Neural cell (in vitro differentiated cells): Measurements from ENCODE around the gene ME2. TPM values are rescaled to one million over a fixed set of nuclear protein-coding genes. Genes with fewer than 3 reads are reported as not detected.
A peak's percentile ranks its signal among the peaks of the same experiment; 100 is the strongest.
"Not testable (repeated sequence)": the region's sequence is repeated elsewhere in the genome, so short reads cannot be mapped to it uniquely, and the experiment has no call there.

Experiments used
- H2AFZ ChIP-seq: fragments of 200-600, 300-800 bp; sonication (generic), shearing (Covaris generic); 2 replicates; pipeline ENCODE4 v1.6.0; 2014; ENCODE audit warnings: low read depth, mild to moderate bottlenecking, antibody characterized with exemption, low read length, moderate library complexity
- H3F3A ChIP-seq: fragments of 200-600 bp; shearing (Covaris generic); 2 replicates; pipeline ENCODE4 v1.6.1; 2016; ENCODE audit warnings: mild to moderate bottlenecking, moderate library complexity, mixed read lengths, antibody characterized with exemption, low read length; ENCODE audit not compliant: insufficient read depth, poor library complexity, severe bottlenecking
- H3K27ac ChIP-seq: fragments of 200-600, 300-800 bp; sonication (generic), shearing (Covaris generic); 2 replicates; pipeline ENCODE4 v1.5.1; 2014; ENCODE audit warnings: mild to moderate bottlenecking, low read length, moderate library complexity
- H3K27me3 ChIP-seq: fragments of 300-800, 200-600 bp; sonication (generic), shearing (Covaris generic); 2 replicates; pipeline ENCODE4 v1.6.0; 2014; ENCODE audit warnings: mild to moderate bottlenecking, low read depth, low read length, moderate library complexity; ENCODE audit not compliant: insufficient read depth
- H3K36me3 ChIP-seq: fragments of 300-800, 200-600 bp; sonication (generic), shearing (Covaris generic); 2 replicates; pipeline ENCODE4 v1.5.1; 2014; ENCODE audit warnings: mild to moderate bottlenecking, antibody characterized with exemption, low read length, moderate library complexity; ENCODE audit not compliant: insufficient read depth
- H3K4me2 ChIP-seq: fragments of 300-800, 200-600 bp; sonication (generic), shearing (Covaris generic); 2 replicates; pipeline ENCODE4 v1.6.0; 2014; ENCODE audit warnings: mild to moderate bottlenecking, low read length
- H3K4me3 ChIP-seq: fragments of 300-800, 200-600 bp; sonication (generic), shearing (Covaris generic); 2 replicates; pipeline ENCODE4 v1.5.1; 2014; ENCODE audit warnings: mild to moderate bottlenecking, low read length, moderate library complexity
- H3K79me2 ChIP-seq: fragments of 200-600 bp; shearing (Covaris generic); replicated peaks from 2 replicates; pipeline ENCODE4 v1.6.0; 2014; ENCODE audit warnings: mild to moderate bottlenecking, low read length, moderate library complexity; ENCODE audit not compliant: insufficient read depth
- H3K9ac ChIP-seq: fragments of 300-800, 200-600 bp; sonication (generic), shearing (Covaris generic); 2 replicates; pipeline ENCODE4 v1.6.1; 2016; ENCODE audit warnings: mild to moderate bottlenecking, low read length, mixed read lengths
- H3K9me2 ChIP-seq: fragments of 200-600 bp; shearing (Covaris generic); 2 replicates; pipeline ENCODE4 v1.6.1; 2016; ENCODE audit warnings: mild to moderate bottlenecking, low read length, mixed read lengths; ENCODE audit not compliant: insufficient read depth
- H3K9me3 ChIP-seq: fragments of 200-600, 300-800 bp; sonication (generic), shearing (Covaris generic); 2 replicates; pipeline ENCODE4 v1.6.1; 2016; ENCODE audit warnings: mild to moderate bottlenecking, mixed run types, low read length, moderate library complexity, mixed read lengths
- H4K20me1 ChIP-seq: fragments of 200-600 bp; shearing (Covaris generic); 2 replicates; pipeline ENCODE4 v1.6.1; 2016; ENCODE audit warnings: mild to moderate bottlenecking, mixed run types; ENCODE audit not compliant: insufficient read depth
- EP300 ChIP-seq: fragments of 450-650 bp; conservative IDR thresholded peaks from 2 replicates; pipeline ENCODE4 v1.6.1; 2014; ENCODE audit warnings: antibody characterized with exemption, mild to moderate bottlenecking, moderate library complexity; ENCODE audit not compliant: poor library complexity, severe bottlenecking
- EZH2 ChIP-seq: fragments of 200-600, 300-800 bp; shearing (Covaris generic), sonication (generic); IDR thresholded peaks from 2 replicates; pipeline ENCODE4 v1.6.1; 2014; ENCODE audit warnings: antibody characterized with exemption, low read length, borderline replicate concordance, mild to moderate bottlenecking; ENCODE audit not compliant: insufficient read depth, poor library complexity, severe bottlenecking
- MXI1 ChIP-seq: fragments of 450-650 bp; conservative IDR thresholded peaks from 2 replicates; pipeline ENCODE4 v1.6.1; 2014; ENCODE audit warnings: antibody characterized with exemption, mild to moderate bottlenecking; ENCODE audit not compliant: poor library complexity, severe bottlenecking
- POLR2AphosphoS5 ChIP-seq: IDR thresholded peaks from 2 replicates; pipeline ENCODE4 v1.6.1; 2012
- RAD21 ChIP-seq: fragments of 450-650 bp; conservative IDR thresholded peaks from 2 replicates; pipeline ENCODE4 v1.6.1; 2014; ENCODE audit warnings: antibody characterized with exemption, mild to moderate bottlenecking, moderate library complexity
- SMC3 ChIP-seq: fragments of 450-650 bp; conservative IDR thresholded peaks from 2 replicates; pipeline ENCODE4 v1.6.1; 2014; ENCODE audit warnings: antibody characterized with exemption, mild to moderate bottlenecking, moderate library complexity; ENCODE audit not compliant: poor library complexity
- TAF1 ChIP-seq: IDR thresholded peaks from 2 replicates; pipeline ENCODE4 v1.6.1; 2012; ENCODE audit warnings: low read depth
- polyA plus RNA-seq: library from polyadenylated mRNA; depleted of rRNA; stranded (reverse); fragments of >200 nt; gene quantifications from 2 replicates; pipeline ENCODE4 v1.2.3, GENCODE V29; 2014
- TF ChIP-seq, protein P1 (sequence below): fragments of 450-650 bp; IDR thresholded peaks from 2 replicates; pipeline ENCODE4 v1.5.1; 2014; ENCODE audit warnings: antibody characterized with exemption, mild to moderate bottlenecking, moderate library complexity; ENCODE audit not compliant: poor library complexity, severe bottlenecking
- TF ChIP-seq, protein P2 (sequence below): IDR thresholded peaks from 2 replicates; pipeline ENCODE4 v1.6.1; 2012; ENCODE audit warnings: borderline replicate concordance

ME2 gene
- polyA plus RNA-seq, 1 donor from 2014 or later = 76.2 TPM

DNA sequence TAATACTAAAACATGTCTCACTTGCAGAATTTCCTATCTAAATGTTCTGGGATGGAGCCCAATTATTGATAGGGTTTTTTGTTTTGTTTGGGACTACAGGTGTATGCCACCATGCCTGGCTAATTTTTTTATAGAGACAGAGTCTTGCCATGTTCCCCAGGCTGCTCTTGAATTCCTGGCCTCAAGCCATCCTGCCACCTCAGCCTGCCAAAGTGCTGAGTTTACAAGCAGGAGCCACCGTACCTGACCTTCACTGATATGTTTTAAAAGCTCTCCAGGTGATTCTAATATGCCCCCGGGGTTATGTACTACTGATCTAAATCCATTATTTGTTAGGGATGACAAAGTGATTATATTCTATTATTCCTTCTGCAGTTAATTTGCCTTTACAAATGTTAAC, 91.1 kb downstream of the ME2 start:
- H3K79me2 ChIP-seq = no peaks in the 10 kb centered on the region
- no peaks in the 10 kb centered on the region for H3F3A ChIP-seq
- H3K27me3 ChIP-seq = no peaks in the 10 kb centered on the region
- peak overlapping the region; percentile 37 for H3K4me2 ChIP-seq
- H4K20me1 ChIP-seq = no peaks in the 10 kb centered on the region
- no peak for TF ChIP-seq EP300
- TF ChIP-seq EZH2 = no peak
- no peak for TF ChIP-seq SMC3
- TF ChIP-seq, protein P1, sequence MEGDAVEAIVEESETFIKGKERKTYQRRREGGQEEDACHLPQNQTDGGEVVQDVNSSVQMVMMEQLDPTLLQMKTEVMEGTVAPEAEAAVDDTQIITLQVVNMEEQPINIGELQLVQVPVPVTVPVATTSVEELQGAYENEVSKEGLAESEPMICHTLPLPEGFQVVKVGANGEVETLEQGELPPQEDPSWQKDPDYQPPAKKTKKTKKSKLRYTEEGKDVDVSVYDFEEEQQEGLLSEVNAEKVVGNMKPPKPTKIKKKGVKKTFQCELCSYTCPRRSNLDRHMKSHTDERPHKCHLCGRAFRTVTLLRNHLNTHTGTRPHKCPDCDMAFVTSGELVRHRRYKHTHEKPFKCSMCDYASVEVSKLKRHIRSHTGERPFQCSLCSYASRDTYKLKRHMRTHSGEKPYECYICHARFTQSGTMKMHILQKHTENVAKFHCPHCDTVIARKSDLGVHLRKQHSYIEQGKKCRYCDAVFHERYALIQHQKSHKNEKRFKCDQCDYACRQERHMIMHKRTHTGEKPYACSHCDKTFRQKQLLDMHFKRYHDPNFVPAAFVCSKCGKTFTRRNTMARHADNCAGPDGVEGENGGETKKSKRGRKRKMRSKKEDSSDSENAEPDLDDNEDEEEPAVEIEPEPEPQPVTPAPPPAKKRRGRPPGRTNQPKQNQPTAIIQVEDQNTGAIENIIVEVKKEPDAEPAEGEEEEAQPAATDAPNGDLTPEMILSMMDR = no peak
- no peak for TF ChIP-seq TAF1
- TF ChIP-seq, protein P2, sequence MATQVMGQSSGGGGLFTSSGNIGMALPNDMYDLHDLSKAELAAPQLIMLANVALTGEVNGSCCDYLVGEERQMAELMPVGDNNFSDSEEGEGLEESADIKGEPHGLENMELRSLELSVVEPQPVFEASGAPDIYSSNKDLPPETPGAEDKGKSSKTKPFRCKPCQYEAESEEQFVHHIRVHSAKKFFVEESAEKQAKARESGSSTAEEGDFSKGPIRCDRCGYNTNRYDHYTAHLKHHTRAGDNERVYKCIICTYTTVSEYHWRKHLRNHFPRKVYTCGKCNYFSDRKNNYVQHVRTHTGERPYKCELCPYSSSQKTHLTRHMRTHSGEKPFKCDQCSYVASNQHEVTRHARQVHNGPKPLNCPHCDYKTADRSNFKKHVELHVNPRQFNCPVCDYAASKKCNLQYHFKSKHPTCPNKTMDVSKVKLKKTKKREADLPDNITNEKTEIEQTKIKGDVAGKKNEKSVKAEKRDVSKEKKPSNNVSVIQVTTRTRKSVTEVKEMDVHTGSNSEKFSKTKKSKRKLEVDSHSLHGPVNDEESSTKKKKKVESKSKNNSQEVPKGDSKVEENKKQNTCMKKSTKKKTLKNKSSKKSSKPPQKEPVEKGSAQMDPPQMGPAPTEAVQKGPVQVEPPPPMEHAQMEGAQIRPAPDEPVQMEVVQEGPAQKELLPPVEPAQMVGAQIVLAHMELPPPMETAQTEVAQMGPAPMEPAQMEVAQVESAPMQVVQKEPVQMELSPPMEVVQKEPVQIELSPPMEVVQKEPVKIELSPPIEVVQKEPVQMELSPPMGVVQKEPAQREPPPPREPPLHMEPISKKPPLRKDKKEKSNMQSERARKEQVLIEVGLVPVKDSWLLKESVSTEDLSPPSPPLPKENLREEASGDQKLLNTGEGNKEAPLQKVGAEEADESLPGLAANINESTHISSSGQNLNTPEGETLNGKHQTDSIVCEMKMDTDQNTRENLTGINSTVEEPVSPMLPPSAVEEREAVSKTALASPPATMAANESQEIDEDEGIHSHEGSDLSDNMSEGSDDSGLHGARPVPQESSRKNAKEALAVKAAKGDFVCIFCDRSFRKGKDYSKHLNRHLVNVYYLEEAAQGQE = no peak
- TF ChIP-seq MXI1 = no peak
- no peak for TF ChIP-seq POLR2AphosphoS5
- TF ChIP-seq RAD21 = no peak
- no peak overlapping the region for H3K27ac ChIP-seq
- H3K9ac ChIP-seq = no peak overlapping the region
- no peaks in the 10 kb centered on the region for H3K9me3 ChIP-seq
- no peaks in the 10 kb centered on the region for H3K9me2 ChIP-seq
- H3K4me3 ChIP-seq = peak overlapping the region; percentile 73
- H2AFZ ChIP-seq = no peak overlapping the region
- H3K36me3 ChIP-seq = no peaks in the 10 kb centered on the region

DNA sequence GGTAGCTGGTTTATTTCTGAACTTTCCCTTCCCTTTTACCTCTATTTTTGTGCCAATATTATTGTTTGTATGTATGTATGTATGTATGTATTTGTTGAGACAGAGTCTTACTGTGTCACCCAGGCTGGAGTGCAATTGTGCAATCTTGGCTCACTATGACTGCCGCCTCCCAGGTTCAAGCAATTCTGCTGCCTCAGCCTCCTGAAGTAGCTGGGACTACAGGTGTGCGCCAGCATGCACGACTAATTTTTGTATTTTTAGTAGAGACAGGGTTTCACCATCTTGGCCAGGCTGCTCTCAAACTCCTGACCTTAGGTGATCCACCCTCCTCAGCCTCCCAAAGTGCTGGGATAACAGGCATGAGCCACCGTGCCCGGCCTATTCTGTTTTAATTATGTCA, 93.5 kb downstream of the ME2 start:
- not testable (repeated sequence) for H3K9ac ChIP-seq, H3K4me3 ChIP-seq, H3K4me2 ChIP-seq, H4K20me1 ChIP-seq, H3K27me3 ChIP-seq, H3K79me2 ChIP-seq, H3F3A ChIP-seq, H3K9me2 ChIP-seq, H2AFZ ChIP-seq, H3K9me3 ChIP-seq, H3K27ac ChIP-seq
- H3K36me3 ChIP-seq = peaks cover 10% of the 10 kb centered on the region
